ENCODE measurements around the gene MTUS2. TPM values are rescaled to one million over a fixed set of nuclear protein-coding genes. Genes with fewer than 3 reads are reported as not detected.

Gene MTUS2
- total RNA-seq, 1 experiment from 2014 or later, result 1.7 TPM

DNA sequence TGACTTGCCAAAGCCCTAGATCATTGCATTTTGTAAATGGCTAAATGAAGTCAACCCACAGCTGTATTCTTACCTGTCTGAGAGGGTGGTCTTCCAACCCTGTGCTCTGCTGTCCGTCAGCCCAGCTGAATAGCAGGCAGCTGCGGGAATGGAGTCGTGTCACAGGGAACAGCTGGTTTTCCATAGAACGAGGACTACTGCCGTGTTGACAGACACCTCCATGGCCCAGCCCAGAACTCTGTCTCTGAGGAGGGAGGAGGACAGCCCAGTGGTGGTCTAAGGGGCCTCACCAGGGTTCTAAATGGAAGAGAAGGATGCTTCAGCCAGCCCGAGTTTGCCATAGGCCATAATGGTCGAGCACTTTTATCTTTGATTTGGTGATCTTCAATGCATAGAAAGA is 664.7 kb downstream of the MTUS2 start:
- no TSS peak for BruUV-seq (replicated peaks)
- Histone ChIP-seq H3K36me3 (ENCODE audit: control insufficient read depth, insufficient read depth, low read length) (no peaks in the 10 kb centered on the region), H3K9me3 (no peaks in the 10 kb centered on the region), H3K27me3 (replicated peaks; ENCODE audit: control insufficient read depth, insufficient read depth, low read length) (no peaks in the 10 kb centered on the region), H3K4me3 (ENCODE audit: low read depth, low read length) (no peak overlapping the region), H3K4me1 (peaks cover 5% of the 10 kb centered on the region)
- Mint-ChIP-seq H3K27me3 (ENCODE audit: insufficient read depth, unreplicated experiment) (peaks cover 7% of the 10 kb centered on the region), H3K9me3 (ENCODE audit: unreplicated experiment) (no peaks in the 10 kb centered on the region), H3K36me3 (ENCODE audit: insufficient read depth, unreplicated experiment) (no peaks in the 10 kb centered on the region), H3K4me3 (ENCODE audit: unreplicated experiment) (no peak overlapping the region), H3K27ac (ENCODE audit: unreplicated experiment) (no peak overlapping the region), H3K4me1 (ENCODE audit: low read depth, unreplicated experiment) (peaks cover 7% of the 10 kb centered on the region)
- DNase-seq, result no peak
- intact Hi-C loops (cut with micrococcal nuclease; ENCODE audit: unreplicated experiment), result no loop called here
- ChIA-PET POLR2A (no interaction called here), CTCF (no interaction called here)
- no peak for TF ChIP-seq CTCF (IDR thresholded peaks at IDR 0.05; ENCODE audit: insufficient read depth in 1 of 2, low read depth in 1 of 2, low read length in 1 of 2, severe bottlenecking in 1 of 2, unreplicated experiment in 1 of 2)

GRCh38 chr13:29486551-29486950 is 666.4 kb downstream of the MTUS2 start:
- H3K27ac Mint-ChIP-seq (ENCODE audit: unreplicated experiment), result no peak overlapping the region
- TF ChIP-seq CTCF (IDR thresholded peaks at IDR 0.05; ENCODE audit: insufficient read depth in 1 of 2, low read depth in 1 of 2, low read length in 1 of 2, severe bottlenecking in 1 of 2, unreplicated experiment in 1 of 2), result no peak
- Histone ChIP-seq H3K4me3 (ENCODE audit: low read depth, low read length) (no peak overlapping the region), H3K27me3 (replicated peaks; ENCODE audit: control insufficient read depth, insufficient read depth, low read length) (no peaks in the 10 kb centered on the region), H3K4me1 (peaks cover 5% of the 10 kb centered on the region), H3K36me3 (ENCODE audit: control insufficient read depth, insufficient read depth, low read length) (no peaks in the 10 kb centered on the region), H3K9me3 (no peaks in the 10 kb centered on the region)
- H3K4me1 Mint-ChIP-seq (ENCODE audit: low read depth, unreplicated experiment), result peaks cover 7% of the 10 kb centered on the region
- POLR2A ChIA-PET, result no interaction called here
- no TSS peak for BruUV-seq (replicated peaks)
- H3K27me3 Mint-ChIP-seq (ENCODE audit: insufficient read depth, unreplicated experiment), result peaks cover 7% of the 10 kb centered on the region
- DNase-seq, result no peak
- CTCF ChIA-PET, result no interaction called here
- H3K36me3 Mint-ChIP-seq (ENCODE audit: insufficient read depth, unreplicated experiment), result no peaks in the 10 kb centered on the region
- intact Hi-C loops (cut with micrococcal nuclease; ENCODE audit: unreplicated experiment), result no loop called here
- H3K4me3 Mint-ChIP-seq (ENCODE audit: unreplicated experiment), result no peak overlapping the region
- no peaks in the 10 kb centered on the region for H3K9me3 Mint-ChIP-seq (ENCODE audit: unreplicated experiment)

DNA sequence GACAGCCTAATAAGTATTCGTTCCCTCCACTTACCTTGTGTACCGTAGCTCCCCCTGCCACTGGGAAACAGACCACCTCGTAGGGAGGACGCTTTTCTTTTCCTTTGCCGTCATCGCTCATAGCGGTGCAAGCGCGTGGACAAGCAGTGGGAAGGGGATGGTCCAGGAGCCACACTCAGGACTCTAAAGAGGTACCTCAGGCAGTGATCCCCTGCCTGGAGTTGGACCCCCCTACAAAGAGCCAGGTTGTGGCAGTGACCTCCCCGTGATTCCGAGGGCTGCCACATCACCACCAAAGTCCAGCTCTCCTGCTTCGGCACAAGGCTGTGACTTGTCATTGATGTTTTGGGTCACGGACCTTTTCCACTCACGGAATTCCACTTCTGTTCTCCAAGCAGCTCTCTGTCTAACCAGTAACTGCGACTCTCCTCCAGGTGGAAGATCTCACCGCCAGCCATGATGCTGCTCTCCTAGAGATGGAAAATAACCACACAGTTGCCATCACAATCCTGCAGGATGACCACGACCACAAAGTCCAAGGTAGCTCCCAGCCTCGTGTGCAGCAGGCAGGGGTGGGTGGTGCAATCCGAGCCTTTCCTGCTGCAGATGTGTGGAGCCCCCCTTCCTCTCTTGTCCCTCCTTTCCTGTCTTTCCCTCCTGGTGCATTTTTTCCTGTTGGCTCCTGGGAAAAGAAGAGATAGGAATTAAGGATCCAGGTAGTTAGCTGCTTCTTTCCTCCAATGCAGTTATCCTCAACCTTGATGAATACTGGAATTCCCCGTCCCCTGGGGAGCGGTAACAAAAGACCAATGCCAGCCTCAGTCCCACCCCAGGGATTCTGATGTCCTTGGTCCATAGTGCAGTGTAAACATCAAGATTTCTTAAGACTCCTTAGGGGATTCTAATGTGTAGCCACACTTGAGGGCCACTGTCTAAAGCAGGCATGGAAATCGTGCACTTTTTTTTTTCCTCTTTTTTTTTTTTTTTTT is 667.6 kb downstream of the MTUS2 start:
- ChIA-PET CTCF (interaction anchor here (0.5 to 0.6 kb wide), 2 partner anchors 21 to 283 kb away, joined by 3 to 4 read pairs; no protein-coding TSS in a partner anchor), POLR2A (no interaction called here)
- Mint-ChIP-seq H3K36me3 (ENCODE audit: insufficient read depth, unreplicated experiment) (no peaks in the 10 kb centered on the region), H3K9me3 (ENCODE audit: unreplicated experiment) (no peaks in the 10 kb centered on the region), H3K27ac (ENCODE audit: unreplicated experiment) (no peak overlapping the region), H3K4me3 (ENCODE audit: unreplicated experiment) (no peak overlapping the region), H3K4me1 (ENCODE audit: low read depth, unreplicated experiment) (peaks cover under 1% of the 10 kb centered on the region), H3K27me3 (ENCODE audit: insufficient read depth, unreplicated experiment) (peaks cover 7% of the 10 kb centered on the region)
- no peaks in the 10 kb centered on the region for H3K36me3 ChIP-seq (ENCODE audit: control insufficient read depth, insufficient read depth, low read length)
- H3K9me3 ChIP-seq, result no peaks in the 10 kb centered on the region
- intact Hi-C loops (cut with micrococcal nuclease; ENCODE audit: unreplicated experiment), result no loop called here
- TF ChIP-seq CTCF (IDR thresholded peaks at IDR 0.05; ENCODE audit: insufficient read depth in 1 of 2, low read depth in 1 of 2, low read length in 1 of 2, severe bottlenecking in 1 of 2, unreplicated experiment in 1 of 2), result no peak
- no peak overlapping the region for H3K4me3 ChIP-seq (ENCODE audit: low read depth, low read length)
- no TSS peak for BruUV-seq (replicated peaks)
- no peak for DNase-seq
- no peaks in the 10 kb centered on the region for H3K27me3 ChIP-seq (replicated peaks; ENCODE audit: control insufficient read depth, insufficient read depth, low read length)
- peaks cover 1% of the 10 kb centered on the region for H3K4me1 ChIP-seq
